Stimulated activated CD4-positive, alpha-beta T cell treated with anti-CD3 and anti-CD28 coated beads, Interleukin-12 subunit alpha, Interleukin-12 subunit beta, amount 100 ng/mL, for 48 hours (primary cell): ENCODE results near the gene SMC1A.
A peak's percentile ranks its signal among the peaks of the same experiment; 100 is the strongest.
"Not testable (repeated sequence)": the region's sequence is repeated elsewhere in the genome, so short reads cannot be mapped to it uniquely, and the experiment has no call there.

Experiments
- DNase-seq, 3 donors: peaks; one replicate each; pipeline ENCODE4 v3.0.0-alpha.2; 2020; ENCODE audit warnings: low read depth in 2 of 3, low spot score in 1 of 3

Gene SMC1A

DNA sequence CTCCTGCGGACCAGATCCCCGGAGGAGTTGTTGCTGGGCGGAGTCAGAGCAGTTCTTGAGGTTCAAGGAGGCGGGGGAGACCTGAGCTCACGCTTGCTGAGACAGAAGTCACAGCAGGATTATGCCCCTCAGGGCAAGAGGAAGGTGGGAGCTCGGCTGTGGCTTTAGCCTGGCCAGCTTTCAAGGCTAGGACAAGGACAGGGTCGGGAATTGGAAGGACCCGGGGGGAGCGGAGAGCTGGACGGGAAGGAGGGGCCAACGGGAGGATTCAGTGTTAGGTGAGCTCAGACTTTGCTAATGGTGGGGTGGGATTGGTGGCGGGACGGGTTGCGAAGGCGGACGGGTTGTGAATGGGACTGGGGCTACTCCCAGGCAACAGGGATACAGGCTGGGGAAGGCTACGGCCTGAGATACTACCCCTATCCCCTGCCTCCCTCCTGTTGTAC is 430 bp upstream of the SMC1A start, which contains the start of gene RIBC1:
TSS of gene RIBC1 (plus strand) at position 13 of the 446 bp plus-strand sequence. CDS start 3,404 bp downstream, outside the sequence.
- no peak for DNase-seq

- no peak for DNase-seq
These were observed 725 bp downstream of the SMC1A start for GRCh38 chrX:53421772-53422085.

GRCh38 chrX:53421125-53421524 is 1.3 kb downstream of the SMC1A start:
- no peak for DNase-seq

DNA sequence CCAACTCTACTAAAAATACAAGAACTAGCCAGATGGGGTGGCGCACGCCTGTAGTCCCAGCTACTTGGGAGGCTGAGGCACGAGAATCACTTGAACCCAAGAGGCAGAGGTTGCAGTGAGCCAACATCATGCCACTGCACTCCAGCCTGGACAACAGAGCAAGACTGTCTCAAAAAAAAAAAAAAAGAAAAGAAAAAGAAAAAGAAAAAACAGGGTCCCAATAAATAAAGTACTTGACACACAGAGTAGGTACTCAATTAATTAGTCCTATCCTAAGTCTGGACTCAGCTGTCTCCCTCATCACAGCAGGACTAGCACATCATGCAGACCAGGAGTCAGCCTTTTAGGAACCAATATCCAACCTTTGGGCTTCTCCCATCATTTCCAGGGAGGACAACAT is 2.1 kb downstream of the SMC1A start:
- DNase-seq = not testable (repeated sequence)

DNA sequence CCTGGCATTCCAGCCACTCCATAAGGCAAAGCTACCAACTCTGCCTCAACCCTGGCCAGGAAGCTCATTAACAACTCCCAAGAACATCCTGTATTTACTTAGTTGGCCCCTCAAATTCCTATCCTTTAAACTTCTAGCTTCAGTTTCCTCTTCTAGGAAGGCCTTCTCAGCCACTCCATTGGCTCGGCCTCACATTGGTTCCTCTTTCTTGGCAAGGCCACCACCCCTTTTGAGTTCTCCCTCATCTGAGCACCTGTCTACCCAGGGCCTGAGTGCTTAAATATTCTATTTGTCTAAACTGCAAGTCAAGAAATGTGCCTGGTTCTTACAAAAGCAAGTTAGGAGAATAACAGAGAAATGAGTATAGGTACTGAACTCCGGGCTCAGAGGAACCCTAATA is 10.0 kb downstream of the SMC1A start:
- no peak for DNase-seq

- DNase-seq = no peak
These were observed 18.9 kb downstream of the SMC1A start for GRCh38 chrX:53403535-53403934.

- DNase-seq = no peak
These were observed 24.2 kb downstream of the SMC1A start for GRCh38 chrX:53398216-53398615.

GRCh38 chrX:53395605-53396298 is 26.7 kb downstream of the SMC1A start:
- DNase-seq = no peak

- no peak for DNase-seq
These were observed 38.9 kb downstream of the SMC1A start for GRCh38 chrX:53383376-53384076.

DNA sequence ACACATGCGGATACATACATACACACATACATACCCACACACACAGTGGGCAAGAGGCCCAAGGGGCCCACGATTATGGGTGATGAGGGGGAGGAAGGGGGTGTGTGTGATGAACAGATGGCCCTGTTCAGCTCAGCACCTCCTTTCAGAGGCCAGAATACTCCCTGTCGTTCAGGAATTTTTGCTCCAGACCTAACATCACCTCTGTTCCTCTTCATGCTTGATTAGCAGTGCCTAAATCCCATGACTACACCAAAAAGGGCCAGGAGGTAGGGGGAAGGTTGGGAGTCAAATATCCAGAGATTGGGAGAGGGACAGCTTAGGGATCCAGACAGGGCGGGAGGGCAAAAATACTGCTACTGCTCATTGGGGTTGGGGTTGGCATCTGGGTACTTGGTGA is 42.7 kb downstream of the SMC1A start:
- no peak for DNase-seq

- no peak for DNase-seq
These were observed 43.3 kb downstream of the SMC1A start for GRCh38 chrX:53379008-53379710.

DNA sequence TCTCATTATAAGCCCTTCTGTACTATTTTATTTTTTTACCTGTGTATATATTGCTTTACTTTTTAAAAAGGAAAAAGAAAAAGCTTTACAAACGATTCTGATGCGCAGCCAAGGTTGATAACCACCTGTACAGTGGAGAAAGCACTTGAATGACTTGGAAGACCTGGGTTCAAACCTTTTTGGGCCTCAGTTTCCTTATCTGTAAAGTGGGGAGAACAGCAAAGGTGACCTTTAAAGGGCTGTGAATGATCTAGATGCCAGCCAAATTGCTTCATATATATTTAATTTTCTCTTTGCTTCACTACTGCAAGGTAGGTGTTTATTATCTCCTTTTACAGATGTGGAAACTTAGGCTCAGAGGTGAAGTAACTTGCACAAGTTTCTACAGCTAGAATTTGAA is 45.0 kb downstream of the SMC1A start:
- no peak for DNase-seq

GRCh38 chrX:53376888-53377287 is 45.6 kb downstream of the SMC1A start:
- DNase-seq = no peak

DNA sequence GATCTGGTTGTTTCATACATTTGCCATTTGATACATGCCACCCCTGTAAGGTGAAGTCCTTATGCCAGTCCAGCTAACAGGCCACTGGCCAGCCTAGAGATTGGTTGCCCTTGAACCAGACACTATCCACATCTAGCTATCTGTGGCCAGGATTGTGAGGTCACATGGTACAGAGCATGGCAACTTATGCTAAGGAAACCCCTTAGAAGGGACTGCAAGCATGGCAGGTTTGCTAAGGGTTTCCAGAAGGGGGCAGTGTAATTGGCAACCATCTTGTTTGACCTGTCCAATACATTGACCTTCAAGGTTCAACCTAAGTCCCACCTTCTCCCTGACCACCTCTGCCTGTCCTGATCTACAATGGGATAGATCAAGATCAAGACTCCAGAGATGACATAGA is 47.5 kb downstream of the SMC1A start:
- no peak for DNase-seq

DNA sequence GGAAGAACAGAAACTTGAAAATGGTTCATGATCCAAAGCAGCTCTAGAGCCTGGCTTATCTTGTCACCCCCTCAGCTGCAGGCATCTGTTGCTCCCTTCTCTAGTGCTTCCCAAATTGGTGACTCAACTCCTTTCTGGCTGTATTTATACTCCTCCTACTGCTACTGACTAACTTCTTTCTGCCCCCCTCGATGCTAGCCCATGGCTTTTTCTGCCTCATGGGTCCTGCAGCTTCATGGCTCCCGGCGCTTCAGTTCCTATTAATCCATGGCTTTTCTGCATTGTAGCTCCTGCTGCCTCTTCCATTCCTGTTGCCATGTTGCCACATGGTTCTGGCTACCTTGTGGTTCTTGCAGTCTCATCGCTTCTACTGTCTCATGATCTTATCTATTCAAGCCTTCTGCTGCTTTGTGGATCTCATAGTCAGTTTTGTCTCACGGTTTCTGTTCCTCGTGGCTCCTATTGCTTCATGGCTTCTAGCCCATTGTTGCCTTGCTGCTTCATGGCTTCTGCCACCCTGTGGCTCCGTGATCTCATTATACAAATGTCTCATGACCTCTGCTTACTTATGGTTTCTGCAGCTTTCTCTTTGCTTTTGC is 48.1 kb downstream of the SMC1A start:
- no peak for DNase-seq

DNA sequence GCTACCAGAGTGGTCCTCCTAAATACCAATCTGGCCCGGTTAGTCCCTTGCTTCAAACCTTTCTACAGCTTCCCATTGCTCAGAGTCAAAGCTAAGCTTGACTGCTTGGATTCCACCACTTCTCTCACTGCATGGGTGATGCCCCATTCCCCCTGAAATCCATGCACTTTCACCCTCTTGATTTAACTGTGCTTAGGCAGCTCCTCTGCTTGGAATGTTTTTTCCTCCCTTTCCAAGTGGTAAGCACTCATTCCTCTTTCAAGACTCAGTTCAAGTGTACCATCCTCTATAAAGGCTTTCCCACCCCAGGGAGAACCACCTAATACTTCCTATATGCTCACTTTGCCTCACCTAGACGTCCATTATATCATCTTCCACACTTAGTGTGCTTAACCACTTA is 49.1 kb downstream of the SMC1A start:
- no peak for DNase-seq

GRCh38 chrX:53366454-53366853 is 56.0 kb downstream of the SMC1A start:
- not testable (repeated sequence) for DNase-seq

- no peak for DNase-seq
These were observed 60.0 kb downstream of the SMC1A start for GRCh38 chrX:53362449-53362848.

GRCh38 chrX:53357799-53358530 is 64.5 kb downstream of the SMC1A start:
- no peak for DNase-seq

- DNase-seq = peak in 1 of 3 donors; percentile 24
These were observed 66.3 kb downstream of the SMC1A start for GRCh38 chrX:53356186-53356585.

DNA sequence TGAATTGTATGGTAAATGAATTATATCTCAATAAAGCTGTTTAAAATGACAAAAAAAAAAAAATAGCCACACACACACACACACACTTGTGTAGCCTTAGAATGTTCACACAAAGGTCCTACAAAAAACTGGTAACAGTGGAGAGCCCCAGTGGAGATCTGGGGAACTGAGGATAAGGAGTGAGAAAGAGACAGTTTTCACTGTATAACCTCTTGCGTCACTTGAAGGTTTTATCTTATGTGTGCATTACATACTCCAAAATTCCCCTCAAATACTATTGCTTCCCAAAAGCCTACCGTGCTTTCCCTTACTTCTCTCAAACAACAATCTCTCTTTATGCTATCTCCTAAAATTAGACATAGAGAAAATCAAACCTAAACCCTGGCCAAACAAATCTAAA is 67.8 kb downstream of the SMC1A start:
- no peak for DNase-seq
